Activated T-cell treated with anti-CD3 and anti-CD28 coated beads for 24 hours (primary cell): ENCODE data around the gene COL27A1.

Experiments used
- DNase-seq: peaks from one replicate; pipeline ENCODE4 v3.0.0-alpha.2; 2020; ENCODE audit warnings: low read depth

Gene COL27A1

GRCh38 chr9:114247077-114247476, 91.7 kb downstream of the COL27A1 start:
- no peak for DNase-seq

DNA sequence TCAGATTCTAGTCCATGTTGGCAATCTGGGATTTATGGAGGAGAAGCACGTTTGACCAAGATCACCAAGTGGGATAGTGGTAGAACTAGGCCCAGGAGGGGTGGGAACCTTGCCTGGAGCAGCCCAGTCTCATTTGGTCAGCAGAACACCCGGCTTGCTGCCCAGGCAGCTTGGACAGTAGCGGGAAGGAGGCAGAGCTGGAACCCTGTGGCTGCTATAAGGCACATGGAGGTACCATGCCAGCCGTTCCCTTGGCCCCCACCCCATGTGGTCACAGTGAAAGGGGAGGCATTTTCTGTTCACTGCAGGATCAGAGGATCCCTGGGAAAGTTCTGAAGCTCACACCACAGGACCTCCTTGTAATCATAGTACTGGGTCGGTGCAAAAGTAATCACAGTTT, 92.2 kb downstream of the COL27A1 start:
- DNase-seq: no peak

- DNase-seq: no peak
Observed at GRCh38 chr9:114248299-114248707, 93.0 kb downstream of the COL27A1 start.

- no peak for DNase-seq
Observed at GRCh38 chr9:114249424-114250234, 94.3 kb downstream of the COL27A1 start.

GRCh38 chr9:114250235-114250568, 94.9 kb downstream of the COL27A1 start:
- no peak for DNase-seq

- DNase-seq: no peak
Observed at GRCh38 chr9:114250648-114251047, 95.3 kb downstream of the COL27A1 start.

GRCh38 chr9:114252394-114252793, 97.1 kb downstream of the COL27A1 start:
- no peak for DNase-seq

DNA sequence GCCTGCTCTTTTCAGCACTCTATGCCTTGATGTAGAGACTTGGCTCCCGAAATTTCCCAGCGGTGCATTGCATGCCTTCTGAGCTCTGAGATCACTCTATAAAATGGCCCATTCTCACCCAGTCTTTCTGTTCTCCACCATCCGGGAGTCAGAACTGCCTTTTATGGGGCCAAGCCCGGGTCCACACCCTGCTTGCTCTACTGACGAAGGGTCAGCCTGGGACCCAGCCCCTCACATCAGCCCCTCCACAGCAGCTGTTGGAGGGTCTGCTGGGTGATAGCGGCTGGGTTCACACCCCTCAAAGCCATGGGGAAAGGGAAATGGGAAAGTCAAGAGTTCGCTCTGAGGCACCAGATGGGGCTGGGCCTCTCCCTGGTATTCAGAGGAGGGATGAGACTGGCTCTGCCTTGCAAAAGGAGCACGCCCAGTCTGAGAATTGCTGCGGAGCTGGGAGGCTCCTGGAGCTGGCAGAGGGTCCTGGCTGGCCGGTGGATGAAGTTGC, 101.5 kb downstream of the COL27A1 start:
- no peak for DNase-seq

- DNase-seq: no peak
Observed at GRCh38 chr9:114258218-114258617, 102.9 kb downstream of the COL27A1 start.

DNA sequence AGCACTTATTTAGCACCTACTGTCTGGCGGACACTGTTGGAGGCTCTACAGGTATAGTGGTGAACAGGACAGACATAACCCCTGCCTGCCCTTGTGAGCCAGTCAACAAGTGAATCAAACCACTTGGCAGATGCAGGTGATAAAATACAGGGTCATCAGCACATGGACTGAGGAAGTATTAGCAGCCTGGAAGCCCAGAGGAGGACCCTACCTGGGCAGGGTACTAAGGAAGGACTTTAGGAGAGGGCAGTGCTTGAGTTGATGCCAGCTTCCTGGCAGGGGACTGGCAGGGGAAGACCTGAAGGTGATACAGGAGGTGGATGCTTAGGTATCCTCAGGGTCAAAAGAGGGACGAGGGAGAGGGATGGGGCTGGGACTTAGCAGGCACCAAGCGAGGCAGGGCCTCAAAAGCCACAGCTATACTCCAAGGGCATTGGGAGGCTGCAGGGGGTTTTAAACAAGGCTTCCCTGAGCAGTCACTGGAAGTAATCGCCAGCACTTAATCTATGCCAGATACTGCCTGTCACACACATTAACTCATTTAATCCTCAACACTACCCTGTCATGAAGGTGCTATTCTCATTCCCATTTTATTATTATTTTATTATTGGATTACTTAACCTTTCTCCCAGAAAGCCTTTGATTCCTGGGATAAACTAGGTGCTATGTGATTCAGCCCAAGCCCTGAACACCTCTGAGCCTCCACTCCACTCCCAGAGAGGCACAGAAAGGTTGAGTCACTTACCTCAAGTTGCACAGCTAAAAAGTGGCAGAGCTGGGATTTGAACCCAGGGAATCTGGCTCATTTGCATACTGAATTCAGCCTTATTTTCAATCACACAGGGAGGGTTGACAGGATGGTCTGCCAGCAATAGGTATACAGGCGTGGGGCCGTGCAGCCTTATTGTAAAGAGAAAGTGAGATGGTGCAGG, 103.8 kb downstream of the COL27A1 start:
- no peak for DNase-seq

GRCh38 chr9:114259798-114260523, 104.6 kb downstream of the COL27A1 start:
- DNase-seq: no peak

DNA sequence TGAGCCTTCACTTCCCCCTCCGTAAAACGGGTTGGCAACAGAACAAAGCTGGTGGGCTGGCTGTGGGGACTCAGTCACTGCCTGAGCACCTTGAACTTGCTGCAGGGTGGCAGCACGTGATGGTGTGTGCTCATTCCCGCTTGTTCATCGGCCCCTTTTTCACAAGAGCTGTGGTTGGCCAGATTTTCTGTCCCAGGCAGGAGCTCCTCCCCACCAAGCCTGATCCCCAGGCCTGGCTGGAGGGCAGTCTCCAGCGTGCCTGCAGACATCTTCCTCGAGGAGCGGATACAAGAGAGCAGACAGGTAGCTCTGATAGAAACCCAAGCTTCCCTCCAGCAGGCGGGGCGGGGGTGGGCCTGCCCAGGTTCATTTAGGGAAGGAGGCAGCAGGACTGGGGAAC, 105.7 kb downstream of the COL27A1 start:
- DNase-seq: no peak

- DNase-seq: no peak
Observed at GRCh38 chr9:114261987-114262386, 106.7 kb downstream of the COL27A1 start.

GRCh38 chr9:114263853-114264510, 108.6 kb downstream of the COL27A1 start:
- no peak for DNase-seq

DNA sequence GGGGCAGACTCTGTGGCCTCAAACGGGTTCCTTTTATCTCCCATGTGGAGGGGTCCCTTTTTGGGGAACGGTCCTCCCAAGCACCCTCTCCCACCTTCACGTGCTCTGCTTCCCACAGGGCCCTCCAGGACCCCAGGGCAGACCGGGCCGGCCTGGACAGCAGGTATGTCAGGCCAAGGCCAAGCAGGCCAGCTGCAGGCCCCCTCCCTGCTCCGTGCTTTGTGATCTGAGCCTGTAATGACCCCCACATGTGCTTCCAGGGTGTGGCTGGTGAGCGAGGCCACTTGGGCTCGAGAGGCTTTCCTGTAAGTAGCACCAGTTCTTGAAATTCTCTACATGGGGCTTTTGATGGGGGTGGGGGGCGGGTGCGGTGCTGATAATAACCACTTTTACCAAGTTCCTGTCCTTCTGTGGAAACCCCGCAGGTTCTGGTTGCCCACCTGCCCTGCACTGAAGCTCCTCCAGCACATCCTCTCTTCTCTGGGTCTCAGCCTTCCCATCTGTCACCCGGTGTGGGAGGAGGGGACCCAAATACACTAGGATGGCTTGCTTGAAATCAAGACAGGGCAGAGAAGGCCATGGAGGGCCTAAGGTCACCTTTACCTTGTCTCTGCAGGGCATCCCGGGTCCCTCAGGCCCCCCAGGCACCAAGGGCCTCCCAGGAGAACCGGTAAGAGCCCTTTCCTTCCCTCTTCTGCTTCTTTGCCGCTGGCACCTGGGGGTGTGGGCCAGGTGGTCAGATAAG, 109.6 kb downstream of the COL27A1 start:
- DNase-seq: no peak

DNA sequence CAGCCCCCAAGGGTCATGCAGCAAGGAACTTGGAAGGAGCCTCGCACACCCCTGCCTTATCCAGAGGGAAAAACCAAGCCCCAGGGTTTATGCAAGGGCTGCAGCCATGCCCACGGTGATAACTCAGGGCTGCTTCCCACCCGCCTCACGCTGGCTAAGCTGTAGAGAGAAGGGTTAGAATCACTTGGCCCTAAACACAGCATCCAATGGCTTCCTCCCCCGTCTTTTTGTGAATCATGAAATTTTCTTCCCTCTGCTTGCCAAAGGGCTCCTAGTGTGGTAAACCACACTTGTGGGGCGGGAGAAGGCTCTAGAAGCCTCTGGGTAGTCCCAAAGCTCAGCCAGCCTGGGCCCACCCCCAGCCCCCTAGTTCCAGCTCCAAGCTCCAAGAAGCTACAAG, 111.6 kb downstream of the COL27A1 start:
- no peak for DNase-seq

- DNase-seq: no peak
Observed at GRCh38 chr9:114269023-114269422, 113.7 kb downstream of the COL27A1 start.

DNA sequence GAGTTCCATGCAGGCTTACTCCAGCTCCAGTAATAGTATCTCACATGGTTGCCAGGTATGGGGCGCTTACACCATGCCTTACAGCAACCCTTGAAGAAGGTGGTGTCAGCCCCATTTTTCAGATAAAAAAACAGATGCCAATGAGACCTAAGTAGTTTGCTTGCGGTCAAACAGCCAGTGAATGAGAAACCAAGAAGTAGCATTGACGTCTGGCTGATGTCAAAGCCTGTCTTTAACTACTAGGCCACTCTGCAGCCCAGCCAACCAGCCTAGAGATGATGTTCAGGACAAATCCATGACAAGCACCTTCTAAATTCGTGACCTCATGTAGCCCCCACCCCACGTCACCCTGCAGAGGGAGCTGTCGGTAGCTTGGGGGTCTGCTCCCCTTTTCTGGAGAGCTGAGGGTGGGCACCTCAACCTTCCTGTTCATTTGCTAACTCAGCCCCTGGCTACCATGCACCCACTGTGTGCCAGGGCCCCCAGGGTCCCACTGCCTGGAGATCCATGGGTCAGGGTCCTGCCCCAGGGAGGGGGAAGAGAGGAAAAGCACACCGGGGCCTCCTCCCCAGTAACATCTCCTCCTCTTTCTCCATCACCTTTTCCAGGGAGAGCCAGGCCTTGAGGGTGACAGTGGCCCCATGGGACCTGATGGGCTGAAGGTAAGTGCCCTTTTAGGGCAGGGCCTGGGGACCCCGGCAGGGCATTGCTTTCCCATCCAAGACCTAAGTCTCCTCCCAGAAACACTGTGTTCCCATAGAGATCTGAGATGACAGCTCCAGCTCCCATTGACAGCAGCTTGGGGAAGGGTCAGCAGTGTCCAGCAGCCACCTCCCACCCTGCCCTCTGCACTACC, 115.0 kb downstream of the COL27A1 start:
- no peak for DNase-seq

- no peak for DNase-seq
Observed at GRCh38 chr9:114271556-114272510, 116.5 kb downstream of the COL27A1 start.
